ENCODE results near the gene SCAPER.

The SCAPER gene

DNA sequence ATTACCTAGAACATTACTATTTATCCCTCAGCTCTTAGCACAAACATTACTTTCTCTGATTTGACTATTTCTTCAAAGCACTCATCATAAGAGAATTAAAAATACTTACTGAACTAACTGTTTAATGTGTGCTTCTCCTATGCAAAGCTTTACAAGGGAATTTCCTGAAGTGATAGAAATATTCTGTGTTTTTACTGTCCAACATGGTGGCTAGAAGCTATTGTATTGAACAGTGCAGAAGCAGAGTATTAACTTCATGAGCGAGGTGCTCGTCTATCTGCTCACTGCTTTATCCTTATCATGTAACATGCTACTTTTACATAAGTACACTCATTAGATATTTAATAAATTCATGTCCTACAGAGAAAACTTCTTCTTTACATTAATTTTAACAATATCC is 329.5 kb downstream of the SCAPER start:
- H3K79me1 ChIP-seq (ENCODE audit: low read length): no peaks in the 10 kb centered on the region
- H3K36me3 ChIP-seq (ENCODE audit: control insufficient read depth, insufficient read depth, low read length): no peaks in the 10 kb centered on the region
- no peak overlapping the region for H3K4me2 ChIP-seq (ENCODE audit: low read length)
- H3K18ac ChIP-seq (ENCODE audit: low read length): no peak overlapping the region
- no peak overlapping the region for H3K27ac ChIP-seq (ENCODE audit: low read depth, low read length)
- no peak overlapping the region for H4K8ac ChIP-seq (ENCODE audit: low read depth, low read length)
- H2BK15ac ChIP-seq (replicated peaks; ENCODE audit: low read depth): no peak overlapping the region
- H3K79me2 ChIP-seq (ENCODE audit: control insufficient read depth, insufficient read depth, low read length): no peaks in the 10 kb centered on the region
- H3K4ac ChIP-seq (ENCODE audit: low read depth, low read length): no peak overlapping the region
- no peak overlapping the region for H3K23ac ChIP-seq (ENCODE audit: low read length)
- no peak overlapping the region for H3K9ac ChIP-seq (ENCODE audit: low read length)
- no peak overlapping the region for H2BK120ac ChIP-seq (ENCODE audit: low read depth, low read length)
- H3K27me3 ChIP-seq (ENCODE audit: insufficient read depth, low read length, poor library complexity): no peaks in the 10 kb centered on the region
- H3K4me3 ChIP-seq (ENCODE audit: low read length): no peak overlapping the region
- no peak overlapping the region for H2AK5ac ChIP-seq (ENCODE audit: low read length)
- H4K5ac ChIP-seq (ENCODE audit: low read length): no peak overlapping the region
- DNase-seq: no peak
- no CpG with 5 or more reads among the region's 2 CpGs for WGBS (ENCODE audit: extremely low coverage, insufficient coverage, low lambda C conversion rate)
- no peaks in the 10 kb centered on the region for H3K4me1 ChIP-seq (ENCODE audit: control insufficient read depth, low read depth, low read length)
- H2BK5ac ChIP-seq (ENCODE audit: low read length): no peak overlapping the region
- H3K56ac ChIP-seq (ENCODE audit: low read length): no peak overlapping the region

- WGBS (ENCODE audit: extremely low coverage, insufficient coverage, low lambda C conversion rate): no CpG with 5 or more reads among the region's 1 CpG
These were observed 329.9 kb downstream of the SCAPER start for GRCh38 chr15:76575274-76575673.

DNA sequence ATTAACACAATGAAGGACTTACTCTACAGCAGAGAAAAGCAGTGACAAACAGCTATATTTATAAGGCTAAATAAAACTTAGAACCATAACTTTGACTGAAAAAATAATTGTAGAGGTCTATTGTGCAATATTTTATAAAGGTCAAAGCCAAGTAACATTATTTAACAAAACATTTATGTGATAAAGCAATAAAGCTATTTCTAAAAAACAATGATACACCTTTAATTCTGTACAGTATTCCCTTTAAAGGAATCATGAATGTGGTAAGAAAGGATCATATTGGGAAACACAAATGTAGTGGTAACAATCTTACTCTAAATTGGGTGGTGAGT is 332.2 kb downstream of the SCAPER start:
- no peaks in the 10 kb centered on the region for H3K36me3 ChIP-seq (ENCODE audit: control insufficient read depth, insufficient read depth, low read length)
- no peak overlapping the region for H3K4me2 ChIP-seq (ENCODE audit: low read length)
- no peak overlapping the region for H3K9ac ChIP-seq (ENCODE audit: low read length)
- no peak for DNase-seq
- no peak overlapping the region for H3K23ac ChIP-seq (ENCODE audit: low read length)
- H2BK5ac ChIP-seq (ENCODE audit: low read length): no peak overlapping the region
- H2AK5ac ChIP-seq (ENCODE audit: low read length): no peak overlapping the region
- no peak overlapping the region for H2BK15ac ChIP-seq (replicated peaks; ENCODE audit: low read depth)
- no peaks in the 10 kb centered on the region for H3K4me1 ChIP-seq (ENCODE audit: control insufficient read depth, low read depth, low read length)
- no peaks in the 10 kb centered on the region for H3K79me2 ChIP-seq (ENCODE audit: control insufficient read depth, insufficient read depth, low read length)
- no peak overlapping the region for H3K27ac ChIP-seq (ENCODE audit: low read depth, low read length)
- H4K5ac ChIP-seq (ENCODE audit: low read length): no peak overlapping the region
- no peak overlapping the region for H3K4ac ChIP-seq (ENCODE audit: low read depth, low read length)
- H3K79me1 ChIP-seq (ENCODE audit: low read length): no peaks in the 10 kb centered on the region
- no peak overlapping the region for H3K18ac ChIP-seq (ENCODE audit: low read length)
- H3K4me3 ChIP-seq (ENCODE audit: low read length): no peak overlapping the region
- no peaks in the 10 kb centered on the region for H3K27me3 ChIP-seq (ENCODE audit: insufficient read depth, low read length, poor library complexity)
- H4K8ac ChIP-seq (ENCODE audit: low read depth, low read length): no peak overlapping the region
- H3K56ac ChIP-seq (ENCODE audit: low read length): no peak overlapping the region
- H2BK120ac ChIP-seq (ENCODE audit: low read depth, low read length): no peak overlapping the region

More at GRCh38 chr15:76575274-76575673, 329.9 kb downstream of the SCAPER start:
- Histone ChIP-seq H3K9ac (ENCODE audit: low read length) (no peak overlapping the region), H3K27me3 (ENCODE audit: insufficient read depth, low read length, poor library complexity) (no peaks in the 10 kb centered on the region), H2AK5ac (ENCODE audit: low read length) (no peak overlapping the region), H3K79me2 (ENCODE audit: control insufficient read depth, insufficient read depth, low read length) (no peaks in the 10 kb centered on the region), H3K23ac (ENCODE audit: low read length) (no peak overlapping the region), H3K18ac (ENCODE audit: low read length) (no peak overlapping the region), H3K27ac (ENCODE audit: low read depth, low read length) (no peak overlapping the region), H2BK120ac (ENCODE audit: low read depth, low read length) (no peak overlapping the region), H3K4me2 (ENCODE audit: low read length) (no peak overlapping the region), H3K79me1 (ENCODE audit: low read length) (no peaks in the 10 kb centered on the region), H3K4me3 (ENCODE audit: low read length) (no peak overlapping the region), H2BK15ac (replicated peaks; ENCODE audit: low read depth) (no peak overlapping the region), H3K56ac (ENCODE audit: low read length) (no peak overlapping the region), H3K36me3 (ENCODE audit: control insufficient read depth, insufficient read depth, low read length) (no peaks in the 10 kb centered on the region), H3K4ac (ENCODE audit: low read depth, low read length) (no peak overlapping the region), H3K4me1 (ENCODE audit: control insufficient read depth, low read depth, low read length) (no peaks in the 10 kb centered on the region), H4K5ac (ENCODE audit: low read length) (no peak overlapping the region), H4K8ac (ENCODE audit: low read depth, low read length) (no peak overlapping the region), H2BK5ac (ENCODE audit: low read length) (no peak overlapping the region)
- no peak for DNase-seq

DNA sequence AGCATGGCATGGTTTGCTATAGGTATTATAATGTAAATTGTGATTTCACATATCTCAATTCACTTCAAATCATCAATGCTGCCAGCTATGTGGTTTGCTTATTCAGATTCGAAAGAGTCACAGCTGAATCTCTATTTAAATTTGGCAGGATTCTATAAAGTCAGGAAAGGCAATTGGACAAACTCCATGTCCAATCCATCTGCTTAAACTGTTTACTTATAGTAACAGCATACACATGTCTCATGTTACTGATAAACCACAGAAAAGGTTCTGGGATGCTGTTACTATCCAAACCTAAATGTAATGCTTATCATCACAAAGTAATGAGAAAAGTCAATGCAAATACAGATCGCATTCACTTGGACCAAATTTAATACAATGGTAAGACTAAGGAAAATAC is 338.9 kb downstream of the SCAPER start:
- Histone ChIP-seq H3K18ac (ENCODE audit: low read length) (no peak overlapping the region), H3K79me2 (ENCODE audit: control insufficient read depth, insufficient read depth, low read length) (no peaks in the 10 kb centered on the region), H3K36me3 (ENCODE audit: control insufficient read depth, insufficient read depth, low read length) (no peaks in the 10 kb centered on the region), H3K4me1 (ENCODE audit: control insufficient read depth, low read depth, low read length) (no peaks in the 10 kb centered on the region), H3K27ac (ENCODE audit: low read depth, low read length) (no peak overlapping the region), H3K9ac (ENCODE audit: low read length) (no peak overlapping the region), H4K5ac (ENCODE audit: low read length) (no peak overlapping the region), H3K56ac (ENCODE audit: low read length) (no peak overlapping the region), H3K4ac (ENCODE audit: low read depth, low read length) (no peak overlapping the region), H3K4me2 (ENCODE audit: low read length) (no peak overlapping the region), H2BK120ac (ENCODE audit: low read depth, low read length) (no peak overlapping the region), H2BK5ac (ENCODE audit: low read length) (no peak overlapping the region), H4K8ac (ENCODE audit: low read depth, low read length) (no peak overlapping the region), H2BK15ac (replicated peaks; ENCODE audit: low read depth) (no peak overlapping the region), H2AK5ac (ENCODE audit: low read length) (no peak overlapping the region), H3K79me1 (ENCODE audit: low read length) (no peaks in the 10 kb centered on the region), H3K27me3 (ENCODE audit: insufficient read depth, low read length, poor library complexity) (no peaks in the 10 kb centered on the region), H3K4me3 (ENCODE audit: low read length) (no peak overlapping the region), H3K23ac (ENCODE audit: low read length) (no peak overlapping the region)
- no CpG with 5 or more reads among the region's 2 CpGs for WGBS (ENCODE audit: extremely low coverage, insufficient coverage, low lambda C conversion rate)
- no peak for DNase-seq

- Histone ChIP-seq H2BK5ac (ENCODE audit: low read length) (no peak overlapping the region), H4K8ac (ENCODE audit: low read depth, low read length) (no peak overlapping the region), H2AK5ac (ENCODE audit: low read length) (no peak overlapping the region), H3K36me3 (ENCODE audit: control insufficient read depth, insufficient read depth, low read length) (no peaks in the 10 kb centered on the region), H3K27me3 (ENCODE audit: insufficient read depth, low read length, poor library complexity) (no peaks in the 10 kb centered on the region), H4K5ac (ENCODE audit: low read length) (no peak overlapping the region), H3K9ac (ENCODE audit: low read length) (no peak overlapping the region), H3K18ac (ENCODE audit: low read length) (no peak overlapping the region), H3K79me1 (ENCODE audit: low read length) (no peaks in the 10 kb centered on the region), H3K79me2 (ENCODE audit: control insufficient read depth, insufficient read depth, low read length) (no peaks in the 10 kb centered on the region), H3K4me2 (ENCODE audit: low read length) (no peak overlapping the region), H2BK120ac (ENCODE audit: low read depth, low read length) (no peak overlapping the region), H3K23ac (ENCODE audit: low read length) (no peak overlapping the region), H2BK15ac (replicated peaks; ENCODE audit: low read depth) (no peak overlapping the region), H3K4me3 (ENCODE audit: low read length) (no peak overlapping the region), H3K4me1 (ENCODE audit: control insufficient read depth, low read depth, low read length) (no peaks in the 10 kb centered on the region), H3K56ac (ENCODE audit: low read length) (no peak overlapping the region), H3K27ac (ENCODE audit: low read depth, low read length) (no peak overlapping the region), H3K4ac (ENCODE audit: low read depth, low read length) (no peak overlapping the region)
- WGBS (ENCODE audit: extremely low coverage, insufficient coverage, low lambda C conversion rate): no CpG with 5 or more reads among the region's 1 CpG
- DNase-seq: no peak
These were observed 339.8 kb downstream of the SCAPER start for GRCh38 chr15:76565366-76565765.

GRCh38 chr15:76555247-76555646 is 349.9 kb downstream of the SCAPER start:
- no peak overlapping the region for H4K8ac ChIP-seq (ENCODE audit: low read depth, low read length)
- H3K4me1 ChIP-seq (ENCODE audit: control insufficient read depth, low read depth, low read length): no peaks in the 10 kb centered on the region

More at GRCh38 chr15:76555247-76555646, 349.9 kb downstream of the SCAPER start:
- Histone ChIP-seq H3K27me3 (ENCODE audit: insufficient read depth, low read length, poor library complexity) (no peaks in the 10 kb centered on the region), H2BK15ac (replicated peaks; ENCODE audit: low read depth) (no peak overlapping the region), H2BK5ac (ENCODE audit: low read length) (no peak overlapping the region), H3K9ac (ENCODE audit: low read length) (no peak overlapping the region), H3K56ac (ENCODE audit: low read length) (no peak overlapping the region), H2BK120ac (ENCODE audit: low read depth, low read length) (no peak overlapping the region), H3K4ac (ENCODE audit: low read depth, low read length) (no peak overlapping the region), H3K4me3 (ENCODE audit: low read length) (no peak overlapping the region), H3K79me2 (ENCODE audit: control insufficient read depth, insufficient read depth, low read length) (no peaks in the 10 kb centered on the region), H3K18ac (ENCODE audit: low read length) (no peak overlapping the region), H3K4me2 (ENCODE audit: low read length) (no peak overlapping the region), H2AK5ac (ENCODE audit: low read length) (no peak overlapping the region), H3K23ac (ENCODE audit: low read length) (no peak overlapping the region), H3K27ac (ENCODE audit: low read depth, low read length) (no peak overlapping the region), H3K36me3 (ENCODE audit: control insufficient read depth, insufficient read depth, low read length) (no peaks in the 10 kb centered on the region), H3K79me1 (ENCODE audit: low read length) (no peaks in the 10 kb centered on the region), H4K5ac (ENCODE audit: low read length) (no peak overlapping the region)
- no peak for DNase-seq
- no CpG with 5 or more reads among the region's 1 CpG for WGBS (ENCODE audit: extremely low coverage, insufficient coverage, low lambda C conversion rate)

Measured in mesendoderm (in vitro differentiated cells).